PC-9 (cell line): ENCODE data around the gene B4GALNT2.

Experiments
- EZH2 ChIP-seq: fragments of 200-600 bp; sonication (generic); IDR thresholded peaks from 2 replicates; pipeline ENCODE4 v1.8.0; 2017; ENCODE audit warnings: antibody characterized with exemption, low read depth
- TF ChIP-seq, protein P1 (sequence below): fragments of 200-600 bp; sonication (generic); conservative IDR thresholded peaks from 2 replicates; pipeline ENCODE4 v1.6.1; 2017; ENCODE audit warnings: mixed run types, antibody characterized with exemption, mild to moderate bottlenecking, moderate library complexity

DNA sequence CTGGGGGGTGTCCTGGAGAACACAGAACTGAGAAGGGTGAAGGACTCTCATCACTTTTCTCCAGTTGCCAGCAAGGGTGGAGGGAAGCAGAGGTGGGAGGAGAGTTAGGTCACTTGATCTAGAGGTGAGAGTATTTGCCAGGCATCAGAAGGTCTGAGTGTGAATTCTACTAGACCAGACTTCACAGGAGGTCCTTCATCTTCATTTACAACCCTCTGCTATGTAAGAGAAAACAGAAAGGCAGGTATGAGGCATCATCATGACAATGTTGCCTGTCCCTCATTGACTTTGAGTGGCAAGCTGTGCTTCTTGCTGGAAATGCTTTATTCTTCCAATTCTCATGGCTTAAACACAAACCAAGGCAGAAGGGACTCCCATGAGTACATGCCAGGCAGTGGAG is 45.9 kb upstream of the B4GALNT2 start:
- TF ChIP-seq, protein P1, sequence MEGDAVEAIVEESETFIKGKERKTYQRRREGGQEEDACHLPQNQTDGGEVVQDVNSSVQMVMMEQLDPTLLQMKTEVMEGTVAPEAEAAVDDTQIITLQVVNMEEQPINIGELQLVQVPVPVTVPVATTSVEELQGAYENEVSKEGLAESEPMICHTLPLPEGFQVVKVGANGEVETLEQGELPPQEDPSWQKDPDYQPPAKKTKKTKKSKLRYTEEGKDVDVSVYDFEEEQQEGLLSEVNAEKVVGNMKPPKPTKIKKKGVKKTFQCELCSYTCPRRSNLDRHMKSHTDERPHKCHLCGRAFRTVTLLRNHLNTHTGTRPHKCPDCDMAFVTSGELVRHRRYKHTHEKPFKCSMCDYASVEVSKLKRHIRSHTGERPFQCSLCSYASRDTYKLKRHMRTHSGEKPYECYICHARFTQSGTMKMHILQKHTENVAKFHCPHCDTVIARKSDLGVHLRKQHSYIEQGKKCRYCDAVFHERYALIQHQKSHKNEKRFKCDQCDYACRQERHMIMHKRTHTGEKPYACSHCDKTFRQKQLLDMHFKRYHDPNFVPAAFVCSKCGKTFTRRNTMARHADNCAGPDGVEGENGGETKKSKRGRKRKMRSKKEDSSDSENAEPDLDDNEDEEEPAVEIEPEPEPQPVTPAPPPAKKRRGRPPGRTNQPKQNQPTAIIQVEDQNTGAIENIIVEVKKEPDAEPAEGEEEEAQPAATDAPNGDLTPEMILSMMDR, result no peak
- no peak for TF ChIP-seq EZH2
